ENCODE results near the gene OVCA2. TPM values are rescaled to one million over a fixed set of nuclear protein-coding genes. Genes with fewer than 3 reads are reported as not detected.

The OVCA2 gene
- total RNA-seq, 1 donor from 2014 or later, result 21.9 TPM

DNA sequence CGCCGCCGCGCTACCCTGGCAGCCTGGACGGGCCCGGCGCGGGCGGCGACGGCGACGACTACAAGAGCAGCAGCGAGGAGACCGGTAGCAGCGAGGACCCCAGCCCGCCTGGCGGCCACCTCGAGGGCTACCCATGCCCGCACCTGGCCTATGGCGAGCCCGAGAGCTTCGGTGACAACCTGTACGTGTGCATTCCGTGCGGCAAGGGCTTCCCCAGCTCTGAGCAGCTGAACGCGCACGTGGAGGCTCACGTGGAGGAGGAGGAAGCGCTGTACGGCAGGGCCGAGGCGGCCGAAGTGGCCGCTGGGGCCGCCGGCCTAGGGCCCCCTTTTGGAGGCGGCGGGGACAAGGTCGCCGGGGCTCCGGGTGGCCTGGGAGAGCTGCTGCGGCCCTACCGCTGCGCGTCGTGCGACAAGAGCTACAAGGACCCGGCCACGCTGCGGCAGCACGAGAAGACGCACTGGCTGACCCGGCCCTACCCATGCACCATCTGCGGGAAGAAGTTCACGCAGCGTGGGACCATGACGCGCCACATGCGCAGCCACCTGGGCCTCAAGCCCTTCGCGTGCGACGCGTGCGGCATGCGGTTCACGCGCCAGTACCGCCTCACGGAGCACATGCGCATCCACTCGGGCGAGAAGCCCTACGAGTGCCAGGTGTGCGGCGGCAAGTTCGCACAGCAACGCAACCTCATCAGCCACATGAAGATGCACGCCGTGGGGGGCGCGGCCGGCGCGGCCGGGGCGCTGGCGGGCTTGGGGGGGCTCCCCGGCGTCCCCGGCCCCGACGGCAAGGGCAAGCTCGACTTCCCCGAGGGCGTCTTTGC is 16.2 kb downstream of the OVCA2 start:
- Mint-ChIP-seq H3K36me3 (ENCODE audit: insufficient read depth) (peaks cover 23% of the 10 kb centered on the region), H3K27me3 (peaks cover 48% of the 10 kb centered on the region), H3K4me3 (ENCODE audit: low read depth) (no peak overlapping the region), H3K27ac (no peak overlapping the region), H3K9me3 (ENCODE audit: low read depth) (no peaks in the 10 kb centered on the region), H3K4me1 (ENCODE audit: low read depth) (peaks cover 3% of the 10 kb centered on the region)
- TF ChIP-seq, protein P1, sequence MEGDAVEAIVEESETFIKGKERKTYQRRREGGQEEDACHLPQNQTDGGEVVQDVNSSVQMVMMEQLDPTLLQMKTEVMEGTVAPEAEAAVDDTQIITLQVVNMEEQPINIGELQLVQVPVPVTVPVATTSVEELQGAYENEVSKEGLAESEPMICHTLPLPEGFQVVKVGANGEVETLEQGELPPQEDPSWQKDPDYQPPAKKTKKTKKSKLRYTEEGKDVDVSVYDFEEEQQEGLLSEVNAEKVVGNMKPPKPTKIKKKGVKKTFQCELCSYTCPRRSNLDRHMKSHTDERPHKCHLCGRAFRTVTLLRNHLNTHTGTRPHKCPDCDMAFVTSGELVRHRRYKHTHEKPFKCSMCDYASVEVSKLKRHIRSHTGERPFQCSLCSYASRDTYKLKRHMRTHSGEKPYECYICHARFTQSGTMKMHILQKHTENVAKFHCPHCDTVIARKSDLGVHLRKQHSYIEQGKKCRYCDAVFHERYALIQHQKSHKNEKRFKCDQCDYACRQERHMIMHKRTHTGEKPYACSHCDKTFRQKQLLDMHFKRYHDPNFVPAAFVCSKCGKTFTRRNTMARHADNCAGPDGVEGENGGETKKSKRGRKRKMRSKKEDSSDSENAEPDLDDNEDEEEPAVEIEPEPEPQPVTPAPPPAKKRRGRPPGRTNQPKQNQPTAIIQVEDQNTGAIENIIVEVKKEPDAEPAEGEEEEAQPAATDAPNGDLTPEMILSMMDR (IDR thresholded peaks at IDR 0.05; ENCODE audit: unreplicated experiment), result no peak
- no peak for DNase-seq (ENCODE audit: low spot score, unreplicated experiment)

DNA sequence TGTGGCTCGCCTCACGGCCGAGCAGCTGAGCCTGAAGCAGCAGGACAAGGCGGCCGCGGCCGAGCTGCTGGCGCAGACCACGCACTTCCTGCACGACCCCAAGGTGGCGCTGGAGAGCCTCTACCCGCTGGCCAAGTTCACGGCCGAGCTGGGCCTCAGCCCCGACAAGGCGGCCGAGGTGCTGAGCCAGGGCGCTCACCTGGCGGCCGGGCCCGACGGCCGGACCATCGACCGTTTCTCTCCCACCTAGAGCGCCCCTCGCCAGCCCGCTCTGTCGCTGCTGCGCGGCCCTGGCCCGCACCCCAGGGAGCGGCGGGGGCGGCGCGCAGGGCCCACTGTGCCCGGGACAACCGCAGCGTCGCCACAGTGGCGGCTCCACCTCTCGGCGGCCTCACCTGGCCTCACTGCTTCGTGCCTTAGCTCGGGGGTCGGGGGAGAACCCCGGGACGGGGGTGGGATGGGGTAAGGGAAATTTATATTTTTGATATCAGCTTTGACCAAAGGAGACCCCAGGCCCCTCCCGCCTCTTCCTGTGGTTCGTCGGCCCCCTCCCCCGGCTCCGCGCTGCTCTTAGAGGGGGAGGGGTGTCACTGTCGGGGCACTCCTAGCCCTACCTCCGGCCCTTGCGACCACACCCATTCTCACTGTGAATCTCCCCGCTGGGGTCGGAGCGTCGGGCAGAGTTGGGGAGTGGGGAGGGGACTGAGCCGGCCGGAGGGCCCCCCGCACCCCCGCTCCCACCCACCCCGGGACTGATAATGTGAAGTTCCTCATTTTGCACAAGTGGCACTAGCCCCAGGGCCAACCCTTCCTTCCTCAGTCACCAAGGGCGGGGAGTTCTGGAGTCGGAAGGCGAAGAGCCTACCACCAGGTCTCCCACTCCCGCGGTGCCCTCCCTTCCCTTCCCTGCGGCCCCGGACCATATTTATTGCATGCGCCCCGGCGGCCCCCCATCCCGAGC is 17.0 kb downstream of the OVCA2 start:
- no peaks in the 10 kb centered on the region for H3K9me3 Mint-ChIP-seq (ENCODE audit: low read depth)
- H3K27me3 Mint-ChIP-seq, result peaks cover 42% of the 10 kb centered on the region
- no peak for DNase-seq (ENCODE audit: low spot score, unreplicated experiment)
- H3K4me1 Mint-ChIP-seq (ENCODE audit: low read depth), result no peaks in the 10 kb centered on the region
- no peak overlapping the region for H3K4me3 Mint-ChIP-seq (ENCODE audit: low read depth)
- H3K27ac Mint-ChIP-seq, result no peak overlapping the region
- TF ChIP-seq, protein P1 (IDR thresholded peaks at IDR 0.05; ENCODE audit: unreplicated experiment), result peak; percentile 53
- peaks cover 24% of the 10 kb centered on the region for H3K36me3 Mint-ChIP-seq (ENCODE audit: insufficient read depth)

DNA sequence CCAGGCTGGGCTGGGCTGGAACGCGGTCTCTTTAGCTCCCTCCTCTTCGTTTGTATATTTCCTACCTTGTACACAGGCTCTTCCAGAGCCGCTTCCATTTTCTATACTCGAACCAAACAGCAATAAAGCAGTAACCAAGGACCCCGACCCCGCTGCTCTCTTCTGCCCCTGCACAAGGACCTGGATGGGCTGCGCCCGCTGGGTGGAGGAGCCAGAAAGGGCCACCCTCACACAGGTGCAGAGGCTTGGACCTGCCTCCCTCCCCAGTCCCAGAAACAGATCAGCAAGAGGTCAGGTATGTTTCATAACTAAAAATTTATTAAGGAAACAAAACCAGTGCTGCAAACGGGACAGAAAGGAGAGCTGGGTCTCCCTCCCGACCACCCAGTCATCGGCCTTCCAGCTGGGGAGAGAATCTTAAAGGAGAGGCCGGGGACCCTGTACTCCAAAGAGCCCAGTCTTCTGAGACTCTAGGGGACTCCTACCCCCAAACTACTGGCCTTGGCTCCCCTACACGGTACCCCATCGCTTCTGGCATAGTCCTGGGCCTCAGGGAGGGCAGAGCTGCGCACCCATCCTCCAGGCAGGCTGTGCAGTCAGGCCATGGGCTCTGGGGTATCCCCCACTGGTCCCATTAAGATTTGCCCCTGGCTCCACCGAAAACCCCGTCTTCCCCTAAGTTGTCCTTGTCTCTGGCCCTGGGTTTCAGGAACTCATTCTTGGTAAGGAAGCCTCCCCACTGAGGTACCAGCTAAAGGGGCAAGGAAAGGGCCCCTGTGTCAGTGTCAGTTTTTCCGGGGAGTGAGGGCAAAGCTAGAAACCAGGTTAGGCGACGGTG is 17.9 kb downstream of the OVCA2 start:
- no peak for DNase-seq (ENCODE audit: low spot score, unreplicated experiment)
- no peaks in the 10 kb centered on the region for H3K4me1 Mint-ChIP-seq (ENCODE audit: low read depth)
- H3K27me3 Mint-ChIP-seq, result peaks cover 35% of the 10 kb centered on the region
- H3K9me3 Mint-ChIP-seq (ENCODE audit: low read depth), result no peaks in the 10 kb centered on the region
- H3K27ac Mint-ChIP-seq, result no peak overlapping the region
- peaks cover 25% of the 10 kb centered on the region for H3K36me3 Mint-ChIP-seq (ENCODE audit: insufficient read depth)
- TF ChIP-seq, protein P1 (IDR thresholded peaks at IDR 0.05; ENCODE audit: unreplicated experiment), result no peak
- H3K4me3 Mint-ChIP-seq (ENCODE audit: low read depth), result no peak overlapping the region

DNA sequence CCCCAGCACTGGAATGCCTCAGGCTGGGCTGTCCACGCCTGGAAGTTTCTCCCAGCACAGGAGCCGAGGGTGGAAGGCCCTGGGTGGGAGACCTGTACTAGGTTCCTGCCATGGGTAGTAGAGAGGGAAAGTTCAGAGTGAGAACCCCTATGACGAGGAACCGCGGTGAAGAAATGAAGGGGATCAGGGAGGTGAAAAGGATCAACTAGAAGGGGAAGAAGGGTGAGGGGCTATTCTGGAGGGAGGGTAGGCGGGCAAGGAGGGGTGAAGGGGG is 18.5 kb downstream of the OVCA2 start:
- Mint-ChIP-seq H3K4me1 (ENCODE audit: low read depth) (no peaks in the 10 kb centered on the region), H3K9me3 (ENCODE audit: low read depth) (no peaks in the 10 kb centered on the region), H3K27me3 (peaks cover 35% of the 10 kb centered on the region), H3K36me3 (ENCODE audit: insufficient read depth) (peaks cover 27% of the 10 kb centered on the region), H3K27ac (no peak overlapping the region), H3K4me3 (ENCODE audit: low read depth) (no peak overlapping the region)
- no peak for DNase-seq (ENCODE audit: low spot score, unreplicated experiment)
- TF ChIP-seq, protein P1 (IDR thresholded peaks at IDR 0.05; ENCODE audit: unreplicated experiment), result no peak

Measured in progenitor cell of endocrine pancreas (in vitro differentiated cells).